IMR-90 (cell line): Measurements from ENCODE around the gene GNG2. TPM values are rescaled to one million over a fixed set of nuclear protein-coding genes. Genes with fewer than 3 reads are reported as not detected.

ENCODE experiments used
- ATAC-seq: fragments of 200-7000 bp; cut with Tn5 transposase; 2 replicates; pipeline ENCODE4 v1.9.1; 2020; ENCODE audit warnings: low read depth, mild to moderate bottlenecking, moderate library complexity
- BruUV-seq: library from RNA; stranded (reverse); fragments of 400-500 nt; replicated peaks from 2 replicates; lab custom pipeline; 2021; lab: Mats Ljungman, UMichigan
- CTCF ChIA-PET: fragments of 300-600 bp; formaldehyde crosslinking; extraction: SDS; loops from one replicate; lab custom pipeline; 2021; ENCODE audit warnings: antibody characterized with exemption; lab: Yijun Ruan, JAX
- POLR2A ChIA-PET: fragments of 300-600 bp; sonication (Branson Sonifier 250); formaldehyde crosslinking; loops from one replicate; lab custom pipeline; 2022; ENCODE audit warnings: antibody characterized with exemption; ENCODE audit not compliant: unreplicated experiment; lab: Charles Lee
- DNase-seq: peaks from one replicate; pipeline ENCODE4 v3.0.0; 2013
- H2AFZ ChIP-seq: replicated peaks from 2 replicates; pipeline ENCODE3; 2013; ENCODE audit warnings: low read length, mild to moderate bottlenecking; ENCODE audit not compliant: poor library complexity
- H2AK5ac ChIP-seq: 2 replicates; pipeline ENCODE4 v1.6.1; 2013; ENCODE audit warnings: low read depth, low read length, inconsistent platforms
- H2AK9ac ChIP-seq: replicated peaks from 2 replicates; pipeline ENCODE3; 2013; ENCODE audit warnings: mild to moderate bottlenecking, low read depth, low read length, moderate library complexity; ENCODE audit not compliant: poor library complexity
- H2BK120ac ChIP-seq: 2 replicates; pipeline ENCODE4 v1.6.1; 2013; ENCODE audit warnings: low read depth, low read length, inconsistent platforms
- H2BK15ac ChIP-seq: 3 replicates; pipeline ENCODE4 v1.6.1; 2013; ENCODE audit warnings: low read depth, low read length, inconsistent platforms
- H2BK20ac ChIP-seq: 2 replicates; pipeline ENCODE4 v1.6.1; 2013; ENCODE audit warnings: low read depth, mild to moderate bottlenecking, inconsistent platforms, low read length, moderate library complexity
- H2BK5ac ChIP-seq: 2 replicates; pipeline ENCODE4 v1.6.1; 2013; ENCODE audit warnings: mild to moderate bottlenecking, low read depth, low read length, inconsistent platforms; ENCODE audit not compliant: poor library complexity, severe bottlenecking
- H3K14ac ChIP-seq: replicated peaks from 2 replicates; pipeline ENCODE4 v1.6.1; 2013; ENCODE audit warnings: low read depth, low read length, inconsistent platforms
- H3K18ac ChIP-seq: 2 replicates; pipeline ENCODE4 v1.6.1; 2013; ENCODE audit warnings: low read depth, low read length, control low read depth
- H3K23ac ChIP-seq: 2 replicates; pipeline ENCODE4 v1.6.1; 2013; ENCODE audit warnings: low read depth, low read length, inconsistent platforms
- H3K27ac ChIP-seq: 2 replicates; pipeline ENCODE4 v1.5.1; 2013; ENCODE audit warnings: mild to moderate bottlenecking, control low read depth, low read length; ENCODE audit not compliant: insufficient read depth
- H3K27me3 ChIP-seq: 2 replicates; pipeline ENCODE4 v1.6.1; 2013; ENCODE audit warnings: low read length; ENCODE audit not compliant: control insufficient read depth, insufficient read depth
- H3K36me3 ChIP-seq: 2 replicates; pipeline ENCODE4 v1.6.1; 2013; ENCODE audit warnings: low read length, mixed read lengths; ENCODE audit not compliant: control insufficient read depth, insufficient read depth
- H3K4ac ChIP-seq: 2 replicates; pipeline ENCODE4 v1.6.1; 2013; ENCODE audit warnings: low read depth, low read length, inconsistent platforms
- H3K4me1 ChIP-seq: 2 replicates; pipeline ENCODE4 v1.6.1; 2013; ENCODE audit warnings: low read length, mixed read lengths; ENCODE audit not compliant: control insufficient read depth, insufficient read depth
- H3K4me2 ChIP-seq: 2 replicates; pipeline ENCODE4 v1.6.1; 2013; ENCODE audit warnings: low read depth, mild to moderate bottlenecking, control low read depth, low read length, moderate library complexity
- H3K4me3 ChIP-seq: 2 replicates; pipeline ENCODE4 v1.5.1; 2013; ENCODE audit warnings: low read depth, mild to moderate bottlenecking, control low read depth, low read length, moderate library complexity; ENCODE audit not compliant: insufficient read depth
- H3K56ac ChIP-seq: 2 replicates; pipeline ENCODE4 v1.6.1; 2013; ENCODE audit warnings: low read length, inconsistent platforms; ENCODE audit not compliant: insufficient read depth; ENCODE audit errors: extremely low read depth
- H3K79me1 ChIP-seq, 2 experiments: 2 replicates each; pipeline ENCODE4 v1.6.1; 2013; ENCODE audit warnings: low read length in 2 of 2, inconsistent platforms in 1 of 2, low read depth in 1 of 2
- H3K9ac ChIP-seq: 2 replicates; pipeline ENCODE4 v1.6.1; 2013; ENCODE audit warnings: low read depth, low read length, control low read depth
- H3K9me1 ChIP-seq: 2 replicates; pipeline ENCODE4 v1.6.1; 2013; ENCODE audit warnings: low read length, inconsistent platforms; ENCODE audit not compliant: insufficient read depth
- H3K9me3 ChIP-seq: 2 replicates; pipeline ENCODE4 v1.6.1; 2013; ENCODE audit warnings: low read length; ENCODE audit not compliant: control insufficient read depth, insufficient read depth
- H4K20me1 ChIP-seq: 2 replicates; pipeline ENCODE4 v1.6.1; 2013; ENCODE audit warnings: low read length, inconsistent platforms; ENCODE audit not compliant: insufficient read depth
- H4K5ac ChIP-seq: 2 replicates; pipeline ENCODE4 v1.6.1; 2013; ENCODE audit warnings: mild to moderate bottlenecking, low read depth, low read length, control low read depth
- H4K8ac ChIP-seq, 2 experiments: 2 replicates each; pipeline ENCODE4 v1.6.1; 2013; ENCODE audit warnings: low read depth in 2 of 2, low read length in 2 of 2, control low read depth in 1 of 2, inconsistent platforms in 1 of 2
- H4K91ac ChIP-seq: 2 replicates; pipeline ENCODE4 v1.6.1; 2013; ENCODE audit warnings: low read depth, low read length, inconsistent platforms; ENCODE audit not compliant: insufficient read depth
- BHLHE40 ChIP-seq: fragments of 150-350 bp; IDR thresholded peaks from 2 replicates; pipeline ENCODE4 v1.6.1; 2016; ENCODE audit warnings: mild to moderate bottlenecking, low read depth, low read length
- CTCF ChIP-seq: conservative IDR thresholded peaks from 2 replicates; pipeline ENCODE4 v1.5.1; 2012; ENCODE audit warnings: mild to moderate bottlenecking, low read depth, low read length, improper control_type of control experiment
- ELK1 ChIP-seq: fragments of 150-350 bp; IDR thresholded peaks from 2 replicates; pipeline ENCODE4 v1.6.1; 2016; ENCODE audit warnings: low read depth, mild to moderate bottlenecking, low read length, moderate library complexity, borderline replicate concordance
- FOS ChIP-seq: fragments of 150-350 bp; IDR thresholded peaks from 2 replicates; pipeline ENCODE4 v1.6.1; 2016; ENCODE audit warnings: low read depth, low read length
- NFE2L2 ChIP-seq: fragments of 150-350 bp; IDR thresholded peaks from 2 replicates; pipeline ENCODE4 v1.6.1; 2016; ENCODE audit warnings: low read depth, mild to moderate bottlenecking, low read length
- POLR2A ChIP-seq: IDR thresholded peaks from 2 replicates; pipeline ENCODE4 v1.6.1; 2012; ENCODE audit warnings: mild to moderate bottlenecking, low read depth, low read length
- RAD21 ChIP-seq: IDR thresholded peaks from 2 replicates; pipeline ENCODE4 v1.6.1; 2012; ENCODE audit warnings: low read length, improper control_type of control experiment
- RFX5 ChIP-seq: IDR thresholded peaks from 2 replicates; pipeline ENCODE4 v1.8.0; 2012; ENCODE audit warnings: low read depth, mild to moderate bottlenecking, low read length, moderate library complexity
- USF2 ChIP-seq: fragments of 150-350 bp; IDR thresholded peaks from 2 replicates; pipeline ENCODE4 v1.6.1; 2017; ENCODE audit warnings: mild to moderate bottlenecking, antibody characterized with exemption, low read length, low read depth
- WGBS, 2 experiments: methylation state at CpG; one replicate each; pipeline versions ENCODE4 v1.1.5 to v1.1.7; 2013; ENCODE audit warnings: missing lambda C conversion rate in 2 of 2; ENCODE audit not compliant: insufficient read length in 1 of 2; ENCODE audit errors: extremely low coverage in 2 of 2; 5-methylcytosine and 5-hydroxymethylcytosine counted together
- dilution Hi-C: fragments of 300-500 bp; cut with HindIII; formaldehyde crosslinking; loops from one replicate; pipeline ENCODE4 v1.14.3; 2018; ENCODE audit warnings: low sequenced_read_pairs; ENCODE audit not compliant: unreplicated experiment
- in situ Hi-C: fragments of 300-500 bp; cut with MboI; formaldehyde crosslinking; loops from 3 replicates; pipeline ENCODE4 v1.14.3; 2019; ENCODE audit warnings: low sequenced_read_pairs, inconsistent platforms, mixed read lengths
- intact Hi-C: fragments of 100-400 bp; cut with micrococcal nuclease; formaldehyde crosslinking; loops from 2 replicates; pipeline ENCODE4 v1.10.0; 2022
- polyA plus RNA-seq, 3 experiments: library from polyadenylated mRNA; depleted of rRNA; stranded (reverse); fragments of >200 nt; gene quantifications; 2 replicates each; pipeline ENCODE4 v1.2.3, GENCODE V29; 2012; ENCODE audit warnings: low replicate concordance in 1 of 3
- total RNA-seq: library from RNA; depleted of rRNA; stranded (reverse); fragments of >200 nt; gene quantifications from 2 replicates; pipeline ENCODE4 v1.2.3, GENCODE V29; 2012

GNG2 gene
- total and polyA plus RNA-seq, 2 of the 4 experiments (the other 2 are of a cell fraction): 13.1 to 14.6 TPM

GRCh38 chr14:52018970-52019369 lies 158.6 kb downstream of the GNG2 start:
- Histone ChIP-seq H2BK120ac (no peak overlapping the region), H3K56ac (no peak overlapping the region), H4K91ac (no peak overlapping the region), H4K5ac (no peak overlapping the region), H2AK9ac (no peak overlapping the region), H2BK5ac (no peak overlapping the region), H3K14ac (no peak overlapping the region), H3K18ac (no peak overlapping the region), H4K8ac (no peak overlapping the region), H2AK5ac (no peak overlapping the region; the same call in 1 of the 2 replicates), H2BK20ac (no peak overlapping the region), H2AFZ (peak overlapping the region; percentile 29), H3K9me3 (no peaks in the 10 kb centered on the region), H3K4me2 (no peak overlapping the region), H3K4me1 (peaks cover 14% of the 10 kb centered on the region), H3K23ac (no peak overlapping the region), H3K79me1 (peaks cover 60 to 79% of the 10 kb centered on the region in 2 experiments), H3K9me1 (peaks cover 42% of the 10 kb centered on the region), H3K27me3 (no peaks in the 10 kb centered on the region), H2BK15ac (no peak overlapping the region), H3K4ac (no peak overlapping the region), H3K9ac (no peak overlapping the region), H3K36me3 (peaks cover 69% of the 10 kb centered on the region), H4K20me1 (peaks cover 3% of the 10 kb centered on the region; the same call in 1 of the 2 replicates), H3K27ac (no peak overlapping the region), H3K4me3 (no peak overlapping the region)
- dilution Hi-C loops (no loop called here), in situ Hi-C loops (loop anchor here (25.0 kb wide), 1 partner anchor 693 kb away; the partner anchor contains the start of gene PSMC6), intact Hi-C loops (no loop called here)
- ChIA-PET CTCF (interaction anchor here (0.7 kb wide), 1 partner anchor 23 kb away, joined by 3 read pairs; no protein-coding TSS in a partner anchor), POLR2A (no interaction called here)
- no peak for TF ChIP-seq USF2
- TF ChIP-seq NFE2L2: no peak
- no peak for TF ChIP-seq BHLHE40
- TF ChIP-seq FOS: no peak
- TF ChIP-seq CTCF: no peak
- no peak for TF ChIP-seq RAD21
- TF ChIP-seq RFX5: no peak
- TF ChIP-seq POLR2A: no peak
- no peak for TF ChIP-seq ELK1
- no TSS peak for BruUV-seq
- ATAC-seq (no peak), DNase-seq (no peak)
- WGBS, 2 experiments: 94% methylated on average over 2 of the region's 8 CpGs; no CpG with 5 or more reads in 1 of the 2 experiments
